ENCODE data around the gene C1orf105. TPM values are rescaled to one million over a fixed set of nuclear protein-coding genes. Genes with fewer than 3 reads are reported as not detected.
"Not testable (repeated sequence)": the region's sequence is repeated elsewhere in the genome, so short reads cannot be mapped to it uniquely, and the experiment has no call there.

The C1orf105 gene, protein sequence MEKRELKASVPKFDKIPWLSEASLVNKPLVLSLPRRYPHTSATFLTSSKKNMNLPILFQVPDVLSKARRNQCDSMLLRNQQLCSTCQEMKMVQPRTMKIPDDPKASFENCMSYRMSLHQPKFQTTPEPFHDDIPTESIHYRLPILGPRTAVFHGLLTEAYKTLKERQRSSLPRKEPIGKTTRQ
- polyA plus RNA-seq (ENCODE audit: insufficient read depth in 1 of 5, insufficient read length in 5 of 5, low replicate concordance in 1 of 5): 1 to 10 TPM in 1 of 5 donors, under 1 TPM in 3, not detected in 1; 0.36 to 3.9 (median 0.44) TPM
- long read RNA-seq, donor 1: 0 reads
- long read RNA-seq, donor 2: 0 reads
- long read RNA-seq, donor 3: 0 reads
- long read RNA-seq, donor 4: 0 reads
- long read RNA-seq, donor 5: 0 reads
- long read RNA-seq, donor 6: 0 reads
- long read RNA-seq, donor 7, partial matches to known transcripts: 0 of 1 reads
- long read RNA-seq, donor 7, other reads (novel, unspliced or antisense): 0 of 1 reads
- long read RNA-seq, donor 8, partial matches to known transcripts: 0 of 12 reads
- long read RNA-seq, donor 8, other reads (novel, unspliced or antisense): 12 of 12 reads

DNA sequence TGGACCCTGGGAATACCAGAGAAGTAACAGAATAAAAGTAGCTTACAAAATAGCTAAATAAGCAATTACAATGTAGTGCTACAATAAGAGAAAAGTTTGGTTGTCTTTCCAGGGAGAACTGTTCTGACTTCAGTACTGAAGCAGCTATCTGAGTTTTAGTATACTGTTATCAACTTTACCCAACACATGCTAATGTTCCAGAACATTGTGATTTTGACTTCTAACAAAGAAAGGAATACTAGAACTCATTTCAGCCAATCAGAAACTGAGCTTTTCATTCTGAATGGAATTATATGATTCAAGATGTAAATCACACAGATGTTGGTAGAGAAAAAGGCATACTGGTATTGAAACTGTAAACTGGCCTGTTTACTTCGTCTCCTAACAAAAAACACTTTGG is at the start of gene C1orf105:
C1orf105 (plus strand) TSS at position 301 of the 400 bp plus-strand sequence. CDS start 201 bp downstream, outside the sequence.
- no peak for DNase-seq

GRCh38 chr1:172371646-172372045 is 48.8 kb upstream of the C1orf105 start:
- DNase-seq: not testable (repeated sequence)

GRCh38 chr1:172373864-172374263 is 46.6 kb upstream of the C1orf105 start:
- no peak for DNase-seq

DNA sequence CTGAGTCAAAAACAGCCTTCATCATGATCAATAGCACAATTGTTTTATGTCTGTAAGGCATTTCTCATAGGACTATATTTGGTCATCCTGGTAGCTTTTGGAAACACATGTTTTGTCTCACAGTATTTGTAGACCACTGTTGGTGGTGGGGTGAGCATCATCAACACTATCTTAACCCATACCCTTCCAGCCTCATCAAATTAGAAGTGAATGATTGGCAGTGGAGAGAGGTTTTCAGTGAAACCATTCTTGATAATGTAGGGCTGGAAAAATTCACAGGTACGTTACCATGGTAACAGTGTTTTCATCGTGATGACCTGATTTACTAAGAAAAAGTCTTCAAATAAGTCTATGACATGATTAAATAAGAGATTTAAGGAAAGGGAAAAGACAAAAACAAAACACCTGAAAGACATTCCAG is 45.3 kb upstream of the C1orf105 start:
- DNase-seq: no peak

- DNase-seq: no peak
These were observed 44.1 kb upstream of the C1orf105 start for GRCh38 chr1:172376431-172376830.

- DNase-seq: no peak
These were observed 42.9 kb upstream of the C1orf105 start for GRCh38 chr1:172377565-172377964.

- DNase-seq: no peak
These were observed 42.2 kb upstream of the C1orf105 start for GRCh38 chr1:172378109-172378760.

DNA sequence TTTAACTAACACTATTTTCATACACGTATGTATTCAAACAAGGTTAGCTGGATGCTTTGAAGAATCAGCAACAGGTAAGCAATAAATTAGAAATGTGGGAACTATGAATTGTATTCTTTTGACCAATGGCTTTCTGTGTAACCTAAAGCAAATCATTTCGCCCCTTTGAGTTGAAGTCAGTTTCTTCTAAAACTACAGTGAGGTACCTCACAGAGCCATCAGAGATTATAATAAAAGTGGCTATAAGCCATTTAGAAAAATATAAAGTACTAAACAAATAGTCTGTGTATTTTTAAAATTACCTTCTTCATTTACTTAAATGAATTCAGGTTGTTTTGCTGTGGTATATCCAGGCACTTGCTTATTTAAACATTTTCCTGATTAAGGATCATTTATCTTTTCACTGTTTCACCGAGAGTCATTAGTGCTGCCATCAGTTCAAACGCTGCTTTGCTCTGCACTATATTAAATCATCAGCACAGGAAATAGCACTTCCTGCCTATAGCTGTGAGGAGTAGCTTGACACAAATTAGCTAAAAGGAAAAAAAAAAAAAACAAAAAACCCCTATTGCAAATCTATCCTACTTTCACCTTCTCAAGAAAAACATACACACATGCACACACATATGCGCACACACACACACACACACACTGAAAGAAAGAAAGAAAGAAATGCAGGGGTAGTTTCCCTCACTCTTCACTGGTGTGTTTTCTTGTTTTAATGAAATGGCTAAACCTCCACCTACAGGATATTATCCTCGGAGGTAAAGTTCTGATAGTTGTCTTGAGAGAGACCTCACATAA is 39.8 kb upstream of the C1orf105 start:
- DNase-seq: no peak

GRCh38 chr1:172381946-172382345 is 38.5 kb upstream of the C1orf105 start:
- no peak for DNase-seq

DNA sequence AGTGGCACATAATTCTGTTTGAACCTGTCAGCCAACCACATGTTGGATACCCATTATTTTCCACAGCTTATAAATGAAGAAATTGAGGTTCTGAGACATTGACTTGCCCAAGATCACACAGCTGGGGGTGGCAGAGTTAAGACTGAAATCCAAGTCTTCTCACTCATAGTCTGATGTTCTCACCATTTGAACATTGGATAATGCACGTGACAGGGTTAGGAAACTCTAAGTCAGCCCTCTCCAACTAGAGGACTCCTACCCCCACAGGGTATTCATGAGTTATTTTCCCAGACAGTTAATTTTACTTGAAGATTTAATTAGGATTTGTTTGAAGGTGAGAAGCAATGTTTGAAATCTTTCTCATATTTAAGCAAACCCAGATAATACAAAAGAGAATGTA is 38.1 kb upstream of the C1orf105 start:
- no peak for DNase-seq

DNA sequence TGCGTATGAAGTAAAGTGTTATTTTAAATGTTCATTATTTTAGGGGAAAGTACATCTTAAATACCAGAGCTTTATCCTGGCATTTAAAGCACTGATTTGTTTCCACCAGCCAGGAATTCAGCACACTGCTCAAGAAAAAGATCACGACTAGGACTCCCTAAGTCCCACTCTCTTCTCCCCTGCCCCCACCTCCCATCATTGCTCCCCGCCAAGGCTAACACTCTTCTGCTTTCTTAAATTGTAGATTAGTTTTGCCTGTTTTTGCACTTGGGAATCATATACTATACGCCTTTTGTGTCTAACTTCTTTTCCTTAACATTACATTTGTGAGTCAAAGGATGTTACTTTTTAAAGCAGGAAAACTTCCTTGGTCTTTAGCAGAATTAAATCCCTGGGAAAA is 37.5 kb upstream of the C1orf105 start:
- DNase-seq: no peak

- DNase-seq: no peak
These were observed 36.9 kb upstream of the C1orf105 start for GRCh38 chr1:172383536-172383935.

DNA sequence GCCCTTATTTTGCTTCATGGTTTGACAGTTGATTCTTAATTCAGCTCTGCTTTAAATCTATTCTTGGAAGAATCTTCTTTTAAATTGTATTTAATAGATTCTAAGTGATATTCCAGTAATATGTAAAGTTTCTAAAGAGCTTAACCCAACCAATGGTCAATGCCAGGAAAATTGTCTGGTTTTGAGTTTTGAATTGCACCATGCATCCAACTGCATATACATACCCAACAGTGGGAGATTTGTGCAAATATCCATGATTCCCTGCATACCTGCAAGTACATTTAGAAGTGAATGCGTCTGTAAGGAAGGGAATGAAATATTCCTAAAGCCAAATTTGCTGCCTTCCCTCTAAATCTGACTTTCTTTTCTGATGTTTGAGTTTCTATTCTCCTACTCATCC is 35.8 kb upstream of the C1orf105 start:
- DNase-seq: no peak

GRCh38 chr1:172386046-172386445 is 34.4 kb upstream of the C1orf105 start:
- DNase-seq: no peak

DNA sequence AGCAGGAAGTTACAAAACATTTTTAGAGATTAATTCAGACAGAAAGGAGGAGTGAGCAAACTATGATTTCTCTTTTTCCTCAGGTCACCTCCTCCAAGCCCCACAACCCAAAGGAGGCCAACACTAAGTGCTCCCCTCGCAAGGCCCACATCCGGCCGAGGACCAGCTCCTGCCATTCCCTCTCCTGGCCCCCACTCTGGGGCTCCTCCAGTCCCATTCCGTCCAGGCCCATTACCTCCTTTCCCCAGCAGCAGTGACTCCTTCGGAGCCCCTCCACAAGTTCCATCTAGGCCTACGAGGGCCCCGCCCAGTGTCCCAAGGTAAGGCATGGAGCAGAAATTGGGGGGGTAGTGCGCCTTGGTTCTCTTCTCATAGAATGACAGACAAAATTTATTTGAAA is 32.0 kb upstream of the C1orf105 start:
- DNase-seq: no peak

GRCh38 chr1:172390301-172390682 is 30.2 kb upstream of the C1orf105 start:
- DNase-seq: no peak

DNA sequence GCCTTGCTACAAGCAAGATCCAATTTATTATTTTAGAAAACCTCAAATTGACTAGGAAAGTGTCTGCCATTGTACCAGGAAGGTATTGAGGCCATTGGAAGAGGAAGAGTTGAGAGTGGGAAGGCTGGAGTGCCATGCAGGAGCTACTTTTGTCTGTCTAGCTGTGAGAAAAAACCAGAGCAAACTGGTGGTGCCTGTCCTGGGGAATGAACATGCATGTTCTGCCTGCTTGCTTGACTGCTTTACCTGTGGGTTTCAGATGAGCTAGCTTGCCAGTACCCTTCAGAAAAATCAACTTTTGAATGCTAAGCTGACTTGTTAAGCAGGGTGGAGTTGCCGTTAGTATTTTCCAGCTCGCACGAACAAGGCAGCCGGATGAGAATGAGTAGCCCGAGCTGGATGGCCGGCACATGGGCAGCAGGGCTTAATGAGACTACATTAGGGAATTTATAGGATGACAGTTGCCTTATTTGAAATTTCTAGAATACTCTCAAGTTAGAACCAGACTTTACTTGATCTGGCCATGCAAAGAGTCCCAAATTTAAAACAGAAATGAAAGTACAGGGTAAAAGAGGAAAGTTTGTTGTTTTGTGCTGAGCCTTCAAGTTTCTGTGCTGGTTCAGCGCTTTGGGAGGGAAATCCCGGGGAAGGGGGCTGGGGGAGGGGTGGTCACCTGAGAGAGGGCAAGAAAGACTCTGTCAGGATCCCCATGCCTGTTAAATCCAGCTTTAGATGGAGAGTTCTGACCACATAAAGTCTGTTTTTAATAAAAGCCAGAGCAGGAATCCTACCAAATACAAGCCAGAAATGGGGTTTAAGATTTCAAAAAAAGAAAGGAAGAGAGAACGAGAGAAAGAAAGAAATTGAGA is 29.6 kb upstream of the C1orf105 start:
- no peak for DNase-seq

DNA sequence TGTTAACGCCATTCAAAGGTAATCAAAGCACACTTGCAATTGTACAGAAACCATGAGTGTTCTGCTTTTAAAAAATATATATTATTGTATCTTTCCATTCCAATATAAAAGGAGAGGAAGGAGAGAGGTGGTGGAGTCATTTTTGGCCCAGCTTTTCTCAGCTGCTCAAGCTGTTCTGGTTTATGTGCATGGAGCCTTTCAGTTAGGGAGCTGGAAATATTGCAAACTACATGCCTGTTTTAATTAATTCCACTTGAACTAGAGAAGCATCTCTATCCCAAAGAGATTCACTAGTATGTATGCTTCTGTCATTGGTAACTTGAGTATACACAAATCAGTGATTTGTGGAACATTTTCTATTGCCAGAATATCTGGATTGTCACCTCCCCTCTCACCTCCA is 28.5 kb upstream of the C1orf105 start:
- DNase-seq: no peak

DNA sequence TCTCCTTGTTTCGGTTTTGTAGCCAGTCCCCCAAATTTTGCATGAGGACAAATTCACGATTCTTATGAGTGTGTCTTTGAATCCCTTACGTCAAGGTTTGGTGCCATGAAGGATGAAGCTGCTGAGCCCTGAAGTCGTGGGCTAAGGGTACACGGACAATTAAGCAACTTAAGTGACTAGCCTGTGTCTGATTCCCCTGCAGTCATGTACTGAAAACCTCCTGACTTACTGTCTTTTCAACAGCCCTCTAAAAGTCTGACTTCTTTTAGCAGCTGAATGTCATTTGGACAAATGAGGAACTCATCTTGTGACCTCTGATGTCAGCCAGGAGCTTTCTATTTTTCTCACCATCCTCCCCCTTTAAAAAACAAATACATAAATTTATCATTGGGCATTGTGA is 27.1 kb upstream of the C1orf105 start:
- no peak for DNase-seq

GRCh38 chr1:172394141-172394751 is 26.2 kb upstream of the C1orf105 start:
- DNase-seq: no peak

- DNase-seq: no peak
These were observed 25.7 kb upstream of the C1orf105 start for GRCh38 chr1:172394811-172395210.
